NCI-H128 (cell line): Measurements from ENCODE around the gene SLC39A7.

Experiments
- DNase-seq: peaks from one replicate; lab custom pipeline; 2025; ENCODE audit not compliant: unreplicated experiment; lab: John Stamatoyannopoulos, UW

SLC39A7 gene

GRCh38 chr6:33169291-33170175 lies 31.1 kb upstream of the SLC39A7 start:
- DNase-seq: no peak

- no peak for DNase-seq
These were observed 30.3 kb upstream of the SLC39A7 start for GRCh38 chr6:33170176-33171015.

- DNase-seq: no peak
These were observed 29.4 kb upstream of the SLC39A7 start for GRCh38 chr6:33171016-33171879.

- DNase-seq: no peak
These were observed 28.6 kb upstream of the SLC39A7 start for GRCh38 chr6:33171880-33172687.

GRCh38 chr6:33172688-33173534 lies 27.8 kb upstream of the SLC39A7 start:
- DNase-seq: no peak

GRCh38 chr6:33173535-33174180 lies 27.0 kb upstream of the SLC39A7 start:
- no peak for DNase-seq

GRCh38 chr6:33174784-33175183 lies 25.9 kb upstream of the SLC39A7 start:
- DNase-seq: no peak

- DNase-seq: no peak
These were observed 25.1 kb upstream of the SLC39A7 start for GRCh38 chr6:33175436-33176069.

- DNase-seq: no peak
These were observed 23.8 kb upstream of the SLC39A7 start for GRCh38 chr6:33176906-33177305.

GRCh38 chr6:33177552-33178446 lies 22.9 kb upstream of the SLC39A7 start:
- no peak for DNase-seq

GRCh38 chr6:33178755-33179475 lies 21.8 kb upstream of the SLC39A7 start:
- no peak for DNase-seq

GRCh38 chr6:33181141-33181540 lies 19.5 kb upstream of the SLC39A7 start:
- no peak for DNase-seq

- no peak for DNase-seq
These were observed 17.5 kb upstream of the SLC39A7 start for GRCh38 chr6:33183071-33183683.

GRCh38 chr6:33185190-33185589 lies 15.5 kb upstream of the SLC39A7 start:
- DNase-seq: no peak

GRCh38 chr6:33185654-33186187 lies 14.9 kb upstream of the SLC39A7 start:
- no peak for DNase-seq

- no peak for DNase-seq
These were observed 12.9 kb upstream of the SLC39A7 start for GRCh38 chr6:33187809-33188208.
